ENCODE data around the gene LIX1L.

- TF ChIP-seq CTCF (IDR thresholded peaks at IDR 0.05 in 4 of 5, conservative IDR thresholded peaks at IDR 0.05 in 1 of 5) = no peak
- TF ChIP-seq POLR2A (IDR thresholded peaks at IDR 0.05) = no peak
Observed at GRCh38 chr1:145922266-145922665, 35.6 kb downstream of the LIX1L start.
